ENCODE results near the gene UPK1B.
"Not testable (repeated sequence)": the region's sequence is repeated elsewhere in the genome, so short reads cannot be mapped to it uniquely, and the experiment has no call there.

UPK1B gene

DNA sequence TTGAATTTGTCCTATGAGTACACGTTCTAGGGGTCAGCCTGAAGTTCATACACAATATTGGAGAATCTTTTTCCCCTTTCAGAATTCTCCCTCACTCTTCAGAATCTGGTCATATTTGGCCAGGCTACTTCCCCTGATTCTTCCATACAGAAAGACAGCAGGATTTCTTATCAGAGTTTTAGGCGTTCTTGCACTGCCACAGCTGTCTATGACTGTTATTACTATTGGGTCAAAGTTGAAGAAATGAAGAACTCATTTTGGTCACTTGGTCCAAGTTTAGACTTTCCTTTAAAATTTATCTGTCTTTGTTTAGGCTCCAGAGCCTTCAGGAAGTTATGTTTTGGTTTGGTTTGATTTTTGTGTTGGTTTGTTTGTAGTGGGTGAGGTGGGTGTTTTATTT is 15.4 kb upstream of the UPK1B start:
- peaks cover 5% of the 10 kb centered on the region; the same call in 1 of the 2 replicates for H3K9me3 ChIP-seq (ENCODE audit: insufficient read depth, low read length)
- no peak overlapping the region for H3K4me3 ChIP-seq (ENCODE audit: low read length)
- no peaks in the 10 kb centered on the region for H3K27me3 ChIP-seq (ENCODE audit: low read depth, low read length)
- H4K20me1 ChIP-seq (ENCODE audit: insufficient read depth, low read length): no peaks in the 10 kb centered on the region
- no peak overlapping the region for H2AFZ ChIP-seq (ENCODE audit: low read depth, low read length)
- no peaks in the 10 kb centered on the region for H3K79me2 ChIP-seq (ENCODE audit: low read length)
- no peak overlapping the region for H3K27ac ChIP-seq (ENCODE audit: low read length)
- TF ChIP-seq CTCF (IDR thresholded peaks at IDR 0.05; ENCODE audit: low read depth, low read length) (no peak), EZH2phosphoT487 (IDR thresholded peaks at IDR 0.05; ENCODE audit: low read depth) (no peak)
- no peak overlapping the region for H3K4me2 ChIP-seq (ENCODE audit: low read length)
- H3K36me3 ChIP-seq (replicated peaks; ENCODE audit: low read depth, low read length): no peaks in the 10 kb centered on the region
- no peaks in the 10 kb centered on the region for H3K4me1 ChIP-seq (ENCODE audit: low read length)
- H3K9ac ChIP-seq (ENCODE audit: low read length): no peak overlapping the region

DNA sequence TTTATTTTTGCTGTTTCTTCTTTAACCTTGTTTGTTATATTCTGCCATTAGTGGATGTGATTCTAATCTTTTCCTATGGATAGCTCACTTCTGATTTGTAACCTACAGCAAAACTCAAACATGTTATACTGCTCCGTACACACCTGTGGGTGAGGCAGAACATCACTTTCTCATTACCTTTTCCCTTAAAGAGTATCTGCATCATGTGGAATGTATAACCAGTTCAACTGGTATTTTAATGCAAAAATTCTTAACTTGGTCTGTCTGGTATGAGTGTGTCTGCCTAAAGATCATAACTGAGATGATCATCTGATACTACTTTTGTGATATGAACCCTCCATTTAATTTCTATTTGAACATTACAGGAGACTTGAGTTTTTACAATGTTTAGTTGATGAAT is 13.0 kb upstream of the UPK1B start:
- Histone ChIP-seq H4K20me1 (ENCODE audit: insufficient read depth, low read length) (no peaks in the 10 kb centered on the region), H3K4me1 (ENCODE audit: low read length) (no peaks in the 10 kb centered on the region), H3K9ac (ENCODE audit: low read length) (no peak overlapping the region), H3K4me2 (ENCODE audit: low read length) (no peak overlapping the region), H3K9me3 (ENCODE audit: insufficient read depth, low read length) (peaks cover 5% of the 10 kb centered on the region; the same call in 1 of the 2 replicates), H3K27ac (ENCODE audit: low read length) (no peak overlapping the region), H2AFZ (ENCODE audit: low read depth, low read length) (no peak overlapping the region), H3K79me2 (ENCODE audit: low read length) (no peaks in the 10 kb centered on the region), H3K4me3 (ENCODE audit: low read length) (no peak overlapping the region), H3K36me3 (replicated peaks; ENCODE audit: low read depth, low read length) (no peaks in the 10 kb centered on the region), H3K27me3 (ENCODE audit: low read depth, low read length) (no peaks in the 10 kb centered on the region)
- no peak for TF ChIP-seq CTCF (IDR thresholded peaks at IDR 0.05; ENCODE audit: low read depth, low read length)
- no peak for TF ChIP-seq EZH2phosphoT487 (IDR thresholded peaks at IDR 0.05; ENCODE audit: low read depth)

- no peaks in the 10 kb centered on the region for H3K27me3 ChIP-seq (ENCODE audit: low read depth, low read length)
- H4K20me1 ChIP-seq (ENCODE audit: insufficient read depth, low read length): no peaks in the 10 kb centered on the region
- no peak overlapping the region for H3K4me3 ChIP-seq (ENCODE audit: low read length)
- H3K4me2 ChIP-seq (ENCODE audit: low read length): no peak overlapping the region
- H3K36me3 ChIP-seq (replicated peaks; ENCODE audit: low read depth, low read length): no peaks in the 10 kb centered on the region
- H3K9me3 ChIP-seq (ENCODE audit: insufficient read depth, low read length): peaks cover 5% of the 10 kb centered on the region; the same call in 1 of the 2 replicates
- no peak overlapping the region for H3K27ac ChIP-seq (ENCODE audit: low read length)
- TF ChIP-seq CTCF (IDR thresholded peaks at IDR 0.05; ENCODE audit: low read depth, low read length) (no peak), EZH2phosphoT487 (IDR thresholded peaks at IDR 0.05; ENCODE audit: low read depth) (no peak)
- no peaks in the 10 kb centered on the region for H3K4me1 ChIP-seq (ENCODE audit: low read length)
- H2AFZ ChIP-seq (ENCODE audit: low read depth, low read length): no peak overlapping the region
- no peaks in the 10 kb centered on the region for H3K79me2 ChIP-seq (ENCODE audit: low read length)
- H3K9ac ChIP-seq (ENCODE audit: low read length): no peak overlapping the region
Observed at GRCh38 chr3:119160815-119161214, 12.6 kb upstream of the UPK1B start.

DNA sequence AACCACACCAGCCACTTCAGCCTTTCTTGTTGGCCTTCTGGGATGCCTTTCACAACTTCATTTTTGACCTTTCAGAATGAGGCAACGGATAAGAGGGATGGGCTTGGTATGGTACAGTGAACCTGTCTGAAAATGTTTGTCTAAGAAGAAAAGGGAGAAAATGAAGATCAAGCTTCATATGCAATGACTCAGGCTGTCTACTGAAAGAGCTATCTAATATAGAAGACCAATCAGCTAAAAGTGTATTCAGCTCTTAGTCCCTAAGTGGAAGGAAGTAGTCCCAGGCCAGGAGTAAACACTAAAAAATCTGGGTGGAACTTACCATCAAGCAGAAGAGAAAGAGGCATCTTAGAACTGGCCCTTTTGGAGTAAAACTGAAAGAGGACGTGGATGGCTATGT is 12.2 kb upstream of the UPK1B start:
- no peaks in the 10 kb centered on the region for H3K79me2 ChIP-seq (ENCODE audit: low read length)
- H3K4me3 ChIP-seq (ENCODE audit: low read length): no peak overlapping the region
- no peaks in the 10 kb centered on the region for H3K27me3 ChIP-seq (ENCODE audit: low read depth, low read length)
- H3K9ac ChIP-seq (ENCODE audit: low read length): no peak overlapping the region
- no peak overlapping the region for H3K4me2 ChIP-seq (ENCODE audit: low read length)
- H3K9me3 ChIP-seq (ENCODE audit: insufficient read depth, low read length): peaks cover 5% of the 10 kb centered on the region; the same call in 1 of the 2 replicates
- H2AFZ ChIP-seq (ENCODE audit: low read depth, low read length): no peak overlapping the region
- H3K27ac ChIP-seq (ENCODE audit: low read length): no peak overlapping the region
- H3K4me1 ChIP-seq (ENCODE audit: low read length): no peaks in the 10 kb centered on the region
- no peaks in the 10 kb centered on the region for H4K20me1 ChIP-seq (ENCODE audit: insufficient read depth, low read length)
- H3K36me3 ChIP-seq (replicated peaks; ENCODE audit: low read depth, low read length): no peaks in the 10 kb centered on the region
- TF ChIP-seq CTCF (IDR thresholded peaks at IDR 0.05; ENCODE audit: low read depth, low read length) (no peak), EZH2phosphoT487 (IDR thresholded peaks at IDR 0.05; ENCODE audit: low read depth) (no peak)

- H3K4me1 ChIP-seq (ENCODE audit: low read length); H3K27ac ChIP-seq (ENCODE audit: low read length); H3K79me2 ChIP-seq (ENCODE audit: low read length); H3K9ac ChIP-seq (ENCODE audit: low read length); H3K4me2 ChIP-seq (ENCODE audit: low read length); H2AFZ ChIP-seq (ENCODE audit: low read depth, low read length); H3K9me3 ChIP-seq (ENCODE audit: insufficient read depth, low read length); H4K20me1 ChIP-seq (ENCODE audit: insufficient read depth, low read length); H3K4me3 ChIP-seq (ENCODE audit: low read length); H3K36me3 ChIP-seq (replicated peaks; ENCODE audit: low read depth, low read length); H3K27me3 ChIP-seq (ENCODE audit: low read depth, low read length): not testable (repeated sequence)
Observed at GRCh38 chr3:119164745-119165144, 8.7 kb upstream of the UPK1B start.

Data from OCI-LY3 (cell line).